ENCODE data around the gene FRK.

Gene FRK

DNA sequence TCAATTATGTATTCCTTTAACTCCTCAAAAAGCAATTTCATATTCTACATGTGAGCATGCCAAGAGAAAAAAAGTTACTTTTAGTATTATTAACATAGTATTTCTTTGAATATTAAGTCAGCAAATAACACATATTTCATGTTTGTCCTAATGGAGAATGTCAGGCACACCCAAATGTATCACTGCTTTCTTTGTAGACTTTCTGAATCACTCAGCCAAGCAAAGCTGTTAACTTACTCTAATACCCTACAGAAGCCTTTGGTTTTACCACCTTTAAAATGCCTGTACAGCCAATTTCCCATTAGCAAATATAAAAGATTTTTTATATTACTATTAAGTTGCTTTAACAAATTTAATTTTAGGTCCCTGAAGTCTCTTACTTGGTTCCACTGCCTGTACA is 23.8 kb downstream of the FRK start:
- Mint-ChIP-seq H3K4me3 (no peak overlapping the region), H3K27me3 (ENCODE audit: low read depth) (no peaks in the 10 kb centered on the region), H3K9me3 (no peaks in the 10 kb centered on the region), H3K36me3 (ENCODE audit: low read depth) (no peaks in the 10 kb centered on the region), H3K27ac (no peak overlapping the region), H3K4me1 (peaks cover 15% of the 10 kb centered on the region)
- TF ChIP-seq, protein P1, sequence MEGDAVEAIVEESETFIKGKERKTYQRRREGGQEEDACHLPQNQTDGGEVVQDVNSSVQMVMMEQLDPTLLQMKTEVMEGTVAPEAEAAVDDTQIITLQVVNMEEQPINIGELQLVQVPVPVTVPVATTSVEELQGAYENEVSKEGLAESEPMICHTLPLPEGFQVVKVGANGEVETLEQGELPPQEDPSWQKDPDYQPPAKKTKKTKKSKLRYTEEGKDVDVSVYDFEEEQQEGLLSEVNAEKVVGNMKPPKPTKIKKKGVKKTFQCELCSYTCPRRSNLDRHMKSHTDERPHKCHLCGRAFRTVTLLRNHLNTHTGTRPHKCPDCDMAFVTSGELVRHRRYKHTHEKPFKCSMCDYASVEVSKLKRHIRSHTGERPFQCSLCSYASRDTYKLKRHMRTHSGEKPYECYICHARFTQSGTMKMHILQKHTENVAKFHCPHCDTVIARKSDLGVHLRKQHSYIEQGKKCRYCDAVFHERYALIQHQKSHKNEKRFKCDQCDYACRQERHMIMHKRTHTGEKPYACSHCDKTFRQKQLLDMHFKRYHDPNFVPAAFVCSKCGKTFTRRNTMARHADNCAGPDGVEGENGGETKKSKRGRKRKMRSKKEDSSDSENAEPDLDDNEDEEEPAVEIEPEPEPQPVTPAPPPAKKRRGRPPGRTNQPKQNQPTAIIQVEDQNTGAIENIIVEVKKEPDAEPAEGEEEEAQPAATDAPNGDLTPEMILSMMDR (IDR thresholded peaks at IDR 0.05; ENCODE audit: unreplicated experiment in 3 of 3), result no peak

DNA sequence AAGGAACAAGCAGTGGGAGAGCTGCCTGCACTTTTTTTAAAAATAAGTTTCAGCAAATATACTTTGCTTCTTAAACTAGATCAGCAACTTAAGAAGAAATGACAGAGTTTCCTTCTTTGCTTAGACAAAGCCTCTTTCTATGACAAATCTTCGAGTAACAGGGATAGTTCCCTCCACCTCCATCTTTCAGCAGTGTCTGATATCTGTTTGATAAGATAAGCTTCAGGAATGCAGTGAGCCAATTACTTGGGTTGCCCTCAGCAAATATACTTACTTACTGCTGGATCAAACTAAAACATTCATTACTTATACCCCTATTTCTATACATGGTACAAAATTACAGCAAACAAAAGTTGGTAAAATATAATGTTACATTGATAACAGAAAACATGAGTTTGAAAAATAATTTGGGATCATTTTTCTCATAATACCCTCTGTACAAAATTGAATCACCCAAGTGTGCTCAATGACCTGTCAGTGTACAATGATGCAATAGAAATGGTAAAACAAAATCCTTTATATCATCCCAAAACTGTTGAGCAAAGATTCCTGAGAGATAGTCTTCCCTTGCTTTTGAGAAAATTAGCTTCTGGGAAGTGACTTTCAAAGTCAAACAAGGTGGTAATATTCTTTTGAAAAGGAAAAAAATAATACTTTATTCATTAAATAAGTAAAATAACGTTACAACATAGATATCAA is 24.5 kb downstream of the FRK start:
- no peak overlapping the region for H3K4me3 Mint-ChIP-seq
- TF ChIP-seq, protein P1 (IDR thresholded peaks at IDR 0.05; ENCODE audit: unreplicated experiment in 3 of 3), result no peak
- H3K27me3 Mint-ChIP-seq (ENCODE audit: low read depth), result no peaks in the 10 kb centered on the region
- no peaks in the 10 kb centered on the region for H3K9me3 Mint-ChIP-seq
- no peaks in the 10 kb centered on the region for H3K36me3 Mint-ChIP-seq (ENCODE audit: low read depth)
- H3K27ac Mint-ChIP-seq, result no peak overlapping the region
- peaks cover 21% of the 10 kb centered on the region for H3K4me1 Mint-ChIP-seq

DNA sequence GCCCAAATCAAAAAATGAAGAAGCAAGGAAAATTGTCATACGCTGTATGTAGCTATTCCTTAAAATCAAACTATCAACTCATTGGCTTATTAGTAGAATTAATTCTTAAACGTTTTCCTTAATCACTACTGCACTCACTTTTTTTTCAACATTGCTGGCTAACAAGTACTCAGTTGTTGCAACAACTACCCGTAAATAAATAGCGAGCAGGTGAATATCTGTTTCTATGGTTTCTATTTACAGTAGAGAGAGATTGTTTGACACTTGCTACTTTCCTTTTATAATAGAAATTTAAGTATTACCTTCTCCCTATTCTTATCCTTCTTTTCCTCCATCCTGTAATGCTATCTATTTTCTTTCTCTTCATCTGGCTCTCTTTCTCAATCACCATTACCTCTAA is 25.1 kb downstream of the FRK start:
- Mint-ChIP-seq H3K4me3 (no peak overlapping the region), H3K4me1 (peaks cover 26% of the 10 kb centered on the region), H3K27ac (no peak overlapping the region), H3K9me3 (no peaks in the 10 kb centered on the region), H3K36me3 (ENCODE audit: low read depth) (no peaks in the 10 kb centered on the region), H3K27me3 (ENCODE audit: low read depth) (no peaks in the 10 kb centered on the region)
- TF ChIP-seq, protein P1 (IDR thresholded peaks at IDR 0.05; ENCODE audit: unreplicated experiment in 3 of 3), result no peak

DNA sequence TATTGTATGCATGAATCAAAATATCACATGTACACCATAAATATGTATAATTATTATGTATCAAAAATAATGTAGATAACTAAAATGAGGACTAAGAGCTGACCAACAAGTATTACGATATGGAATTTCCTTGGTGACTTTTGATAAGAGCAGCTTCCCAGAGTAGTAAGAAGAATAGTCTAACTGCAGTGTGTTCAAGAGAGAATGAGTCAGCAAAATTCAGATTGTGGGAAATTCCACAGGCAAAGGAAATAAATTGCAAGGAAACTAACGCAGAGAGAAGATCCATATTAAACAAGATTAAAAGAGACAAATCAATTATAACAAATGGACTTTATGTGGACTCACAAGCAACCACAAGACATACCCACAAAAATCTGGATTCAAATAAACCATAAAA is 26.4 kb downstream of the FRK start:
- Mint-ChIP-seq H3K4me3 (no peak overlapping the region), H3K36me3 (ENCODE audit: low read depth) (no peaks in the 10 kb centered on the region), H3K27ac (no peak overlapping the region), H3K9me3 (no peaks in the 10 kb centered on the region), H3K27me3 (ENCODE audit: low read depth) (no peaks in the 10 kb centered on the region), H3K4me1 (peaks cover 28% of the 10 kb centered on the region)
- TF ChIP-seq, protein P1 (IDR thresholded peaks at IDR 0.05; ENCODE audit: unreplicated experiment in 3 of 3), result no peak

DNA sequence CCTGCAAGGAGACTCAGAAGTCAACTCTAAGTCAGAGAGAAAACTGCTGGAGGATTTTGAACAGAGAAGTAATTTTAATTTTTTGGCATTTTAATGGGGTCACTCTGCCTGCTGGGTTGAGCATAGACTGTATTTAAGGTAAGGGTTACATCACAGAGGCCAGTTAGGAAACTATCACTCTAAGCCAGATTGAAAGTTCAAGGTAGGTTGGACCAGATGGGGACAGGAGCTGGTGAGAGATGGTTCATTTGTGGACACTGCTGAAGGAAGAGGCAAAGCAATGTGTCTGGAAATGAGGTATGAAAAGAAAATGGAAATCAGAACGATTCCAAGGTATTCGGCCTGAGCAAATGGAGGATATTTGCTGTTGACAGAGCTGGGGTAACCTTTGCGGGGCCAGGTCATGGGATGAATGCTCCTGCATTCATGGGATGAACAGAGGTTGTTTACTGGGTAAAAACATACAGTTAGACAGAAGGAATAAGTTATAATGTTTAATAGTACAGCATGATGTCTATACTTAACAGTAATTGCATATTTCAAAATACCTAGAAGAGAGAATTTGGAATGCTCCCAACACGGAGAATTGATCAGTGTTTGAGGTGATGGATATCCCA is 26.9 kb downstream of the FRK start:
- Mint-ChIP-seq H3K4me1 (peaks cover 28% of the 10 kb centered on the region), H3K9me3 (no peaks in the 10 kb centered on the region), H3K27me3 (ENCODE audit: low read depth) (no peaks in the 10 kb centered on the region), H3K36me3 (ENCODE audit: low read depth) (no peaks in the 10 kb centered on the region), H3K4me3 (no peak overlapping the region), H3K27ac (no peak overlapping the region)
- TF ChIP-seq, protein P1 (IDR thresholded peaks at IDR 0.05; ENCODE audit: unreplicated experiment in 3 of 3), result no peak

DNA sequence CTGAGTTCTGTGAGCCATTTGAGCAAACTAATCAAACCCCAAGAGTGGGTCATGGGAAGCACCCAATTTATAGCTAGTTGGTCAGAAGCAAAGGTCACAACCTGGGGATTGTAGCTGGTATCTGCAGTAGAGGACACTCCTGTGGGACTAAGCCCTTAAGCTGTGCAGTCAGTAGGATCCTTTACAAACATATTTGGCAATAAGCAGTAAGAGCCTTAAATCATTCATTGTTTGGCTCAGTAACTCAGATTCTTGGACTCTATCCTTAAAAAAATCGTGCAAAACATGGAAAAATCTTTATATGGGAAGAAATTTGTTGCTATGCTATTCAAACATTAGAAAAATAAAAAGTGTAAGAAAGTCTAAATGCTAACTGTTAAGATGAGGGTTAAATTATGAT is 29.9 kb downstream of the FRK start:
- peaks cover 25% of the 10 kb centered on the region for H3K4me1 Mint-ChIP-seq
- H3K9me3 Mint-ChIP-seq, result no peaks in the 10 kb centered on the region
- TF ChIP-seq, protein P1 (IDR thresholded peaks at IDR 0.05; ENCODE audit: unreplicated experiment in 3 of 3), result no peak
- peak overlapping the region in 2 of 3 experiments; percentile 78 to 86 for H3K27ac Mint-ChIP-seq
- no peaks in the 10 kb centered on the region for H3K36me3 Mint-ChIP-seq (ENCODE audit: low read depth)
- H3K27me3 Mint-ChIP-seq (ENCODE audit: low read depth), result no peaks in the 10 kb centered on the region
- H3K4me3 Mint-ChIP-seq, result no peak overlapping the region
